HT-29 (cell line): Measurements from ENCODE around the gene EYA2. TPM values are rescaled to one million over a fixed set of nuclear protein-coding genes. Genes with fewer than 3 reads are reported as not detected.
"Not testable (repeated sequence)": the region's sequence is repeated elsewhere in the genome, so short reads cannot be mapped to it uniquely, and the experiment has no call there.

Source experiments
- DNase-seq: peaks from one replicate; pipeline ENCODE4 v3.0.0-alpha.2; 2015; ENCODE audit warnings: low spot score
- total RNA-seq: library from RNA; depleted of rRNA; stranded (reverse); fragments of >200 nt; shearing (Covaris generic); gene quantifications from 2 replicates; pipeline ENCODE4 v1.2.3, GENCODE V29; 2014

Gene EYA2
- total RNA-seq, 1 experiment from 2014 or later: not detected

DNA sequence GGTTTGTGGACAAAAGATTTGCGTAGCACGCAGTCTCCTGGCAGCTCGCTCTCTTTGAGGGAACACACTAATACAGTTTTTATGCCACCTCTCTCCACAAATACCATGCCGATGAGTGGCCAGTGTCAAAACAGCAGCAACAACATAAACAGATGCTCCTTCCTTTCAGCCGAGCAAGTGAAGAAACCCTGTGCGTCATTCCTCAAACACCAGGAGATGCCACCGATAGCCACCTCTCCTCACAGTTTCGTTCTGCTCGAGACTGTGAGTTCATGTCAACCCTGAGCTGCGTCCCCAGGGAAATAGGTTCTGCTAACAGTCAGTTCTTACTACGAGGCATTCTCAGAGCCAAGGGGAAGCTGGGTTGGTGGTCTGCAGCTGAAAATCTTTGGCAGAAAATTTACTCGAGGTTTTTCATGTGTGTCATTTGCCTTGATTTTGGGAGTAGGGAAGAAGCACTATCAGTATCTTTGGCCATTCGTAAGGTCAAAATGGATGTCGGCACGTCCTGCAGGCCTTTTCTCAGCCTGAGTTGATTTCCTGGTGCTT, 59.9 kb downstream of the EYA2 start:
- no peak for DNase-seq

DNA sequence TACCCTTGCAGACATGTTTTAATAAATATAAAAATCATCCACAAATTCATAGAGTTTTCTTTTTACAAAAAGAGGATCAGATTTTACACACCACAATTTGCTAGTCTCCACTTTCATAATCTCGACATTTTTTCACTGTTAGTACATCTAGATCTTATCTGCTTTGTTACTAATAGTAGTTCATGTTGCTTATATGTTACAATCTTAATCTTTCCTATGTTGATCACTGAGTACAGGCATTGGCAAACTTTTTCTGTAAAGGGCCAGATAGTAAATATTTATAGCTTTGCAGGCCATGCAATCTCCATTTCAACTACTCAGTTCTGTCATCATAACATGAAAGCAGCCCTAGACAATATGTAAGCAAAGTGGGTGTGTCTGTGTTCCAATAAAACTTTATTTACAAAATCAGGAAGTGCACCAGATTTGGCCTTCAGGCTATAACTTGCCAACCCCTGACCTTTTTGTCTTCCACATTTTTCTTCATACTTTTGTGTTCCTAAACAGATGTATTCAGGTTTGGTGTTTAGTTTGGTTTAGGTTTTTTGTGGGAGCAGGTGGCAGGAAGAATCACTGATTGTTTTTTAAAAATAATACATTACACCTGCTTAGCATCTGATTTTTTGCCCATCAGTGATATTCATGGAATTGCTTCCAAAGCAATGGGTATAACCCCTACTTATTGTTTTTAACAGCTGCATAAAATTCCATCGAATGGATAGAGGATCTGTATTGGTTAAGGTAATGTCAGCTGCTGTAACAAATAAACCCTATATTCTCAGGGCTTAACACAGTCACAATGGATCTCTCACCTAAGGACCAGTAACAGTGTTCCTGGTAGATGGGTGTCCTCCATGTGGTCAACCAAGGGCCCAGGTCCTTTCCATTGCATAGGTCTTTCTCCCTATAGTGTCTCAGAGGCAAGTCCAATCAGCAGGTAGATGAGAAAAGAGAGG, 61.2 kb downstream of the EYA2 start:
- no peak for DNase-seq

DNA sequence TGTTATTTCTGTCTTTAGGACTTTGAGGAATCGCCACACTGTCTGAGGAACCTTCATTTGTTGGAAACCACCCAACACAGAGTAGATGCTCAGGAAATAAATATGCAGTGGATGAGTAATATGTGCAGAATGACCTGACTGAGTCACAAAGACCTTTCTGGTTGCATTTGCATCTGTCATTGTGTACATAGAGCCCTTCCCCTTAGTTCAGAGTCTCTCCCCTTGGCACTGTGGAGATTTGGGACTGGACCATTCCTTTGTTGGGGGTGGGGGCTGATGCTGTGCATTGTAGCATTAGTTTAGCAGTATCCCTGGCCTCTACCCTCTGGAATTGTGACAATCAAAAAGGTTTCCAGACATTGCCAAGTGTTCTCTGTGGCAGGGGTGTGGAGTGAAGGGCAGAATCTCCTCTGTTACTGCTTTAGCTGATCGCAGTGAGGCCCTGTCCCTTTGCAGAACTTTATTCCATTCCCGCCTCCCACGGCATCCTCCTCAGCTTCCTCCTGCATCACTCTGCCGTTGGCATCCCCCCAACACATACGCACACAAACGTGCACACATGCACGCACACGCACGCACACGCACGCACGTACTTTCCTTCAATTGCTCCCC, 64.5 kb downstream of the EYA2 start:
- DNase-seq: no peak

DNA sequence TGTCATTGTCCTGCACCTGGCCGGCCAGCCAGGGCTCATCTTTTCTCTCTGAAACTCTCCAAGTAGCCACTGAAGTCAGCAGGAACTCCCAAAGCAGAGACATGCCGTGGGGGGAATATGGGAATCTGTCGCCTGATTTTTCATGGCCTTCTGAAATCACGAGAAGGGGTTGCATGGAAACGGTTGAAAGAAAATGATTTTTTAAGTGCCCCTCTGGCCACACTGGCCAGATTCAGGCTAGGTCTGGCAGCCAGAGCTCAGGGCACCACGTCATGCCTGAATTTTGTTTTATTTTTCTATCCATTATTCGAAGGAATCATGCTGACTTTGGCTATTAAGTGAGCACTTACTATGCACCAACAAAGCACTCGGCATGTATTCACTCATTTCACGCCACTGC, 65.2 kb downstream of the EYA2 start:
- DNase-seq: no peak

DNA sequence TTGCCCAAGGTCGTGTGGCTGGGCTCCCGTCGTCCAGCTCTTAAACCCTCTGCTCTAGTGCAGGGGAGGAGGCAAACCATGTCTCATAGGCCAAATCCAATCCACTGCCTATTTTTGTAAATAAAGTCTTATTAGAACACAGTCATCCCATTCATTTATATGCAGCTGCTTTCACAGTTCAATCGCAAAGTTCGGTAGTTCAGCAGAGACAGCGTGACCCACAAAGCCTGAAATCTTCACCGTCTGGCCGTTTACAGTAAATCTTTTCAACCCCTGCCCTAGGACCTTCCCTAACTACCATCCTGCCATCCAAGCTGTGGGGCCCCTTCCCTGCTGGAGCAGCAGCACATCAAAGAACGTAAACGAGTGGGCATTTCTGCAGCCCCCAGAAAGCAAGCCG, 65.9 kb downstream of the EYA2 start:
- DNase-seq: no peak

DNA sequence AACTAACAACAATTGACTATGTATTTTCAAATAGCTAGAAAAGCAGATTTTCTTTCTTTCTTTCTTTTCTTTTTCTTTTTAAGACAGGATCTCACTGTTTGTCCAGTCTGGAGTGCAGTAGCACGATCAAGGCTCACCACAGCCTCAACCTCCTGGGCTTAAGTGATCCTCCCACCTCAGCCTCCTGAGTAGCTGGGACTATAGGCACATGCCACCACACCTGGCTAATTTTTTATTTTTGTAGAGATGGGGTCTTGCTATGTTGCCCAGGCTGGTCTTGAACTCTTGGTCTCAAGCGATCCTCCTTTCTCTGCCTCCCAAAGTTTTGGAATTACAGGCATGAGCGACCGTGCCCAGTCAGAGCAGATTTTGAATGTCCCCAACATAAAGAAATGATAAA, 67.3 kb downstream of the EYA2 start:
- DNase-seq: not testable (repeated sequence)

DNA sequence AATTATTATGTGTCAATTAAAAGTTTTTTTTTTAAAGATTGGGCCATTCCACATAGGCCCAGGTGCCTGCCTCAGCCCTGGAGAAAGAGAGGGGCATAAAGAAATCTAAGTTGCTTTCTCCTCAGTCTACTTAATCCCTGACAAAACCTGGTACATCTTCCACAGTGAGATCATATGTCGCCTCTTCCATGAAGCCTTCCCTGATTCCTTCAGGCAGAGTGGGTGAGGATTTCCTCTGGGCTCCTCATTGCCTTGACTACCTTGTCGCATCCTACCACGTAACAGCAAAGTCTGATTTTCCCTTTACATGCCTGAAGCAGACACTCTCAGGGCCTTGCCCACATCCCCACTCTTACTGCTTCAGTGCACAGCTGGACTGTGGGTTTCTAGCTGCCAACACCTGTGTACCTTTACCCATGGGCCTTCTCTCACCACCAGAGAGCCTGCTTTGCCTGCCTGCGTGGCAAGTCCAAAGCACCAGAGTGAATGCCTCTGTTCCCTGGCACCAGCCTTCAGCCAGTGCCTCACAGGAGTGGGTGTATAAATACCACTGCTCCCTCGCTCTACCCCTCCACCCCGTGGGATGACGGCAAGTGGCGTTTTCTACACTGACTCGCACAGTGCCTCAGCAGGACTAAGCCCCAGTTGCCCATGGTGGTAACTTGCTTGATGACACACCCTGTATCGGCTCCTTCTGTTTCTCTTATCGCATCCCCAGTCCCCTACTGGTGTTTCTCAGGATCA, 68.0 kb downstream of the EYA2 start:
- no peak for DNase-seq

DNA sequence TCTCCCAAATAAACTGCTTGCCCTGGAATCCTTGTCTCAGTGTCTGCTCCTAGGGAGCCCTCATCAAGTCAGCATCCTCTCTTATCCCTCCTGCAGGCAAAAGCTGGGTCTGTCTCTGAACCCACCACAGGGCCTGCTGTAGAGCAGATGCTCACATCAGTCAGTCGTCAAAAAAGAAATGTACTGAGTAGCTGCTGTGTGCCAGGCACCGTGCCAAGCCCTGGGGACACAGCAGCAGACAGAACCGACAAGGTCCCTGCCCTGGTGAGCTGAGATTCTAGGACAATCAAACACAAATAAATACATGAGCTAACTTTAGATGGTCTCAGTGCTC, 68.5 kb downstream of the EYA2 start:
- no peak for DNase-seq

DNA sequence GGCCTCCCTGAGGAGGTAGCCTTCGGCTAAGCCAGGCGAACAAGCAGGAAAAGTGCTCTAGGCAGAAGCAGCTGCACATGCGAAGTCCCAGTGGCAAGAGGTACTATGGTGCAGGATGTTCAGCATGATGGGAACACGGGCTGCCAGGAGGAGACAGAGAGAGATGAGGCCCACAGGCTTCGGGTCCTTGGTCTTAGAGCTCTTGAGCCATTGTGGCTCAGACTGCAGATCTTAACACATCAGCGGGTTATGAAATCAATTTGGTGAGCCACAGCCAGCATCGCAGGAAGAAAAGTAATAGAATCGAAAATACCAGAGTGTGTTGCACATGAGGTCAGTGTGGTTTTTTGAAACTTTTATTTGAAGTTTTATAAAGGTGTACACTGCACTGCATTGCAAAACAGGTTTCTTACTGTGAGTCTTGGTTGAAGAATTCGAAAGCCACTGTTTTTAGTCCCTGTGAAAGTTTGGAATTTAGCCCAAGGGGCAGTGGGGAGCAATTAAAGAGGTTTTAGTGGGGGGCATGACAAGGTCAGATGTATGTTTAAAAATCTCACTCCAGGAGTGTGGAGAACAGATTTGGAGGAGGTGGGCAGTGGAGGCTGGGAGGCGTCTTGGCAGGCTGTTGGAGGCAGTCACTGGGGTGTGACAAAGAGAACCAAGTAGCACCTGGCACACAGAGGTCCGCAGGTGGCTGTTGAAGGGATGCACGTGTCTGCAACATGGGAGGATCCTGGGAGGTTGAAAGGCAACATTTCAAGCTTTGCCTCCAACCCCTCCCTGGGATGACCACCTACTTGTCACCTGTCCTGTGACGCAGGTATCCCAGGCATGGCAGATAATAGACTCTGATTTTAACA, 69.3 kb downstream of the EYA2 start:
- no peak for DNase-seq

DNA sequence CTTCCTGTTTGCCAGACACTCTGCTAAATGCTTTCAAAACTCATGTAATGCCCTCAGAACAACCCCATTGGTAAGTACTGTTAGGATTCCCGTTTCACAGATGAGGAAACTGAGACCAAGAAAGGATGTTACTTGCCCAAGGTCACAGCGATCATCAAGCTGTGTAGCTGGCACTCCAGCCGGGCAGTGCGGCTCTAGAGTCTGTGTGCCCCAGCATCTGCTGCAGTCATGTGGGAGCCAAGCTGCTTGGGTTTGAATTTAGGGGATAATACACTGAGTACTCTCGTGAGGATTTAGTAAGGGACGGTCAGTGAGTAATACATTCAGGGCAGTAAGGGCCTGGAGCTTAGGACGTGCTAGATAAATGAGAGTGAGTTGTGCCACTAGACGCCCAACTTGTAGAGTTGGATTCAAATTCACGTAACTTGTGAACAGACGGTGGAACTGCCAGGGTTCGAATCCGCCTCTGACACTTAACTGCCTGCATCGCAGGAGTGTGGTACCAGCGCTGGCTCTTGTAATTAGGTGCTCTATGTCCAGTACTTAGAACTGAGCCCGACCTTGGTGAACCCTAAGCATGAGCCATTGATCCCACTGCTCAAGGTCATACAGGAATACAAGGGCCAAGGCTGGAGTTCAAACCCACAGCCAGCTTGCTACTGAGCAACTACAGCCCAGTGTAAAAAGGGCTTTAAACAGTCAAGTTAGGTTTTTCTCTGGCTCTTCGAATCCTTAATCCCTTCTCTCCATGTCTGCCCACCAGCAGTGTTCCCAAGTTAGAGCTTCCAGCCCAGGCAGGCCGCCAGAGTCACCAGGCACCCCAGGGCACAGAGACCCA, 70.2 kb downstream of the EYA2 start:
- no peak for DNase-seq

DNA sequence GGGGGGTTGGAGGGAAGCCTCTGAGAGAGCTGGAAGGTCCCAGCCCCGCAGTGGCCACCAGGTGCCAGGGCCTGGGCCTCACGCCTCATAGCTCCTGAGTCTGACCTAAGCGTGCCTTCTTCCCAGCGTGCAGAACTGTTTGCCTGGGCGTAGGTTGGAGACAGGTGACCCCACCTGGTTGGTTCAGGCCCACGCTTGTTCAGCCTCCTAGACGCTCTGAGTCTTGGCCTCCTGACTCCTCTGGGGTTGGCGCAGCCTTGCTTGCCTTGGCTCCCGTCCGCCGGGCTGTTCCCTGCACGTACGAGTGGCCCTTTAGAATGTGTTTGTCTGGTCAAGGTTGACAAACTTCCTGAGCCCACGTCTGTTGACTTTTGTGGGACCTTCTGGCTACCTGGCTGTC, 70.8 kb downstream of the EYA2 start:
- DNase-seq: no peak

DNA sequence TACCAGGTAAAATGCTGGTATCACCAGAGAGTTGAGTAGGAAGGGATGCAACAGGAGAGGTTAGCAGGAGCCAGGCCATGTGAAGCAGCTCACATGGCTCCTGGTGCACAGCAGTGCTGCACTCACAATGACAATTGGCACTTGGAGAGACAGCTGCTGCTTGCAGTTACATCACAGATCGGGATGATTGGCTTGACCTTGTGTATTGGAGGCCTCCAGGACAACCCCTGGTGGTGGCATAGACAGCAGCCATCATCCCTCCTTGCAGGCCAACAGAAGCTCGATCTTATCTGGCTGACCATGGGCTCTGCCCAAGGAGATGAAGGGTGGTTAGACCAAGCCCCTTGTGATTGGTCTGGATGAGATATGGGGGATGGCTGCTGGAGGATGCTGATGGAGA, 73.0 kb downstream of the EYA2 start:
- DNase-seq: no peak

DNA sequence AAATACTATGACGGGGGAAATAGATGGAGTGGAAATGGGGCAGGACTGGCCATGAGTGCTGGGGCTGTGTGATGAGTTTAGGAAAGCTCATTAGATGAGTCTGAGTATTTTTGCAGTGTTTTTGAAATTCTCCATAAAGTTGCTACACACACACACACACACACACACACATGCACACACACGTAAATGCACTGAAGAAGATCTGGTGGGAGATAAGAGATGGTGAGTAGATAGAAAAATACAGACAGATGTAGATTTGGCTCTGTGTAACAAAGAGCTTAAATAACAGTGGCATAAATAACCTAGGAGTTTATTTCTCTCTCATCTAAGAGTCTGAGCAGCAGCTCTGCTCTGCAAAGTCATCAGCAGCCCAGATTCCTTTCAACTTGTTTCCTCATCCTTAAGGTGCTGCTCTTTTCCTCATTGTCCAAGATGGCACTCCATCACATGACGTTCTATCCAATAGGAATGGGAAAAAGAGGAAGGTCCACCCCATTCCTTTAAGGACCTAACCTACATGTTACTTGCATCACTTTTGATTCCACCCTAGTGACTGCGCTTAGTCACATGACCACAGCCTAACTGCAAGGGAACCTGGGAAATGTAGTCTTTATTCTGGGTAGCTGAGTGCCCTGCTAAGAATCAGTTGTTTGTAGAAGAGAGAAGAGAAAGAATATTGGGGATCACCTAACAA, 76.4 kb downstream of the EYA2 start:
- peak; percentile 68 for DNase-seq

DNA sequence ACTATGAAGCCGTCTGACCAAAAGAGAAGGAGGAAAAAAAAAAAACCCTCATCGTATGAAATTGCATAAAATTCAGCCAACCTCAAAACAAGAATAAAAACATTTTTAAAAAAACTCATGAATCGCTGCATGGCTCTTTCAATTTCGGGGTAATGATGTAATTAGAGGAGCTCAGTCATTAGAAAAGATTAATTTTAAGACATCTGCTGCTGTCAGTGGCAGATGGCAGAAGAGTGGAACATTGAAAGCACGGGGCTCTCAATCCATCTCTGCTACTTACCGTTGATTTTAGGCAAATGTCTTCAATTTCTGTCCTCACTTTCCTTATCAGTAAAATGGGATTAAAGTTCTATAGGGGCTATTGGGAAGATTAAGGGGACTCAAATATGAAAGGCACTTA, 79.1 kb downstream of the EYA2 start:
- DNase-seq: no peak

DNA sequence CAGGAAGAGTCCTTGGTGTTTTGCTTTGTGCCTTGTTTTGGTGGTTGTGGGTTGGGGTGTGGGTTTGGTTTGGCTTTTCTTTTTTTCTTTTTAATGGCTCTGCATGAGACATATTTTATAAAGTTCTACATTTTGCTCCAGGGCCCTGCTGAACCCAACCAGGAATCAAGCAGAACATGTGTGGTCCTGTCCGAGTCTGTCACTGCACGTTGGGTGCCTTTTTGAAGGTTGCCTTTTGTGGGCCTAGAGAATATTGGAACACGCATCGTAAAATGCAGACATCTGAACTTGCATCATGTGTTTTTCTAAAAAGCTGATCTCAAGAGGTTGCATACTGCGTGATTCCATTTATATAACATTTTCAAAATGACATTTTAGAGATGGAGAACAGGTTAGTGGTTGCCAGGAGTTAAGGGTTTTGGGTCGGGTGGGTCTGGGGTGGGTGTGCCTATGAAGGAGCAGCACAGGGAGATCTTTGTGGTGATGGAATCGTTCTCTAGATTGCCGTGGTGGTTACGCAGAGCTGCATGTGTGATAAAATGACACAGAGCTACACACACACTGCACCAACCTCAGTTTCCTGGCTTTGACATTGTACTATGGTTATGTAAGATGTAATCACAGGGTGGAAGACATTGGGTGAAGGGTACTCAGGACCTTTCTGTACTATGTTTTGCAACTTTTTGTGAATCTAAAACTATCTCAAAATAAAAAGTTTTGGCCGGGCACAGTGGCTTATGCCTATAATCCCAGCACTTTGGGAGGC, 80.2 kb downstream of the EYA2 start:
- no peak for DNase-seq

DNA sequence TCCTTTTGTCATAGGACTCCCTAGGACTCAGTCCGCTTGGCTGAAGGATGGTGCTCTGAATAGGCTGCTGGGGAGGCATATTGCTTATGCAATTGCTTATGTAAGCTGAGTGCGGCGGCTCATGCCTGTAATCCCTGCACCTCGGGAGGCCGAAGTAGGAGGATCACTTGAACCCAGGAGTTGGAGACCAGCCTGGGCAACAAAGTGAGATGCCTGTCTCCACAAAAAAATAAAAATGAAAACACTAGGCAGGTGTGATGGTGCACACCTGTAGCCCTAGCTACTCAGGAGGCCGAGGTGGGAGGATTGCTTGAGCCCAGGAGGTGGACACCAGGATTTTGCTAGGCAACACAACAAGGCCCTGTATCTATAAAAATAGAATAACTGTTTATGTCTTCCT, 81.3 kb downstream of the EYA2 start:
- DNase-seq: no peak

DNA sequence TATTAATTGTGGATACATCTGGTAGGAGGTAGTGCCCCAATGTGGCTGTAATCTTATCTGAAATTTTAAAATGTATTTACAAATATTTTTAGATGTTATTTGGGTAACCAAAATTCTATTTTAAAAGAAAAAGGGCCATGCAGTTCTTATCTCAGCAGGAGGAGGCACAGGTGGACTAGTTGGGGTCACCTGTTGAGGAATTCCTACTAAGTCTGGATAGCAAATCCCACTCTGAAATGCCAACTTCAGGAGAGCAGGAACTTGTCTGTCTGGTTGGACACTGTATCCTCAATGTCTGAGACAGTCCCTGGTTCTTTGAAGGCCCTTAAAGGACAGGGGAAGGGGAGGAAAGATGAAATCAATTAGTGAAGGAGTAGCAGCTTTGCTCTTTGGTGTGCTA, 82.6 kb downstream of the EYA2 start:
- no peak for DNase-seq

DNA sequence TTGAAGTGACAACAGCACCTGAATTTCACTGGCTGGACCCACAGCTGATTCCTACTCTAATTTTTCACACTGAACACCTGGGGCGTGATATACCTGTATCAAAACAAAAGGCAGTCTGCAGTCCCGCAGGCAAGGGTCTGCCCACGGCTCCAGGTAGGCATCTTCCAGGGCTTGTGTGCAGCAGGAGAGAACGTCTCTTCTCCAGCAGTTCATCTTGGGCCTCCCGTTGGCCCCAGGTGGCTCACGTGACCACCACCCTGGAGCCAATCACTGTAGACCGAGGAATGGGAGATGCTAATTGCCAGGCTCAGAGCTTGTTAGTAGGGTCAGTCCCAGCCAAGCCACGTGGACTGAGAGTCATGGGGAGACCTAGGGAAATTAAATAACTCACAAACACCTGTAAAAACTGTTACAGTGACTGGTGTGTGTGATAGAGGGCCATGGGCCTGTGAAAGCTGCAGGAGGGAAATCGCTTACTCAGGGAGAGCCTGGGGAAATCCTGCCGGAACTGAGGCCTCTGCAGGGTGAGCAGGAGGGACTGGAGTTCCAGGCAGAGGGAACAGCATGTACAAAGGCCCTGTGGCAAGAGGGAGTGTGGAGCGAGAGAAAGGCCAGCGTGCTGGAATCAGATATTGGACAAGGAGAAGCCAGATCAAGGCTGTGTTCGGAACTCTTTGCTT, 83.4 kb downstream of the EYA2 start:
- DNase-seq: no peak
